ENCODE results near the gene KIF5A. TPM values are rescaled to one million over a fixed set of nuclear protein-coding genes. Genes with fewer than 3 reads are reported as not detected.
A peak's percentile ranks its signal among the peaks of the same experiment; 100 is the strongest.
"Not testable (repeated sequence)": the region's sequence is repeated elsewhere in the genome, so short reads cannot be mapped to it uniquely, and the experiment has no call there.

The KIF5A gene
- total and polyA plus RNA-seq, 3 experiments from 2014 or later: 0.12 to 2.1 (median 1.8) TPM

DNA sequence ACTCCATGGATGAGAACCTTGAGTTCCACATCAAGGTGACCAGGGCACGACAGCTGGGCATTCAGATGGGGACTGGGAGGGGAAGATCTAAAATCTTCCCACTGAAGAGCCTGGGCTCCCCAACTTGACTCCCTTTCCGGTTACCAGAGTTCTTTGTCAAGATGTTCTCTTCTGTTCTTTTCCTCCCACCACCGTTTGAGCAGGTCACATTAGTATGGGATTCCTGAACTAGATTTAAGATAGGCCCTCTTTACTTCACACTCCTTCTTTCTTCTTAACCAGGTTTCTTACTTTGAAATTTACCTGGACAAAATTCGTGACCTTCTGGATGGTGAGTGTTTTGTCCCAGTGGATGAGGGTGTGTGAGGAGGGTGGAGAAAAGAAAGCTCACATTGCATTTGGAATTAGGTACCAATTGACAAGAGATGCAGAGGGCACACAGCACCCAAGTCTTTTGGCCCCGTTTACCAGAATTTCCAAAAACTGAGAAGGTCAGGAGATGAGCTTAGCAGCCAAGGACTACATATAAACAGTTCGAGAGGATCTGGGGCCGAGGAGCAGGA, 14.4 kb downstream of the KIF5A start:
- Histone ChIP-seq H3K27ac (ENCODE audit: low read depth, low read length) (no peak overlapping the region), H3K4me1 (ENCODE audit: insufficient read depth, low read length) (no peaks in the 10 kb centered on the region), H3K4me3 (ENCODE audit: low read length) (no peak overlapping the region), H3K27me3 (ENCODE audit: insufficient read depth, low read length, poor library complexity, severe bottlenecking) (no peaks in the 10 kb centered on the region), H3K36me3 (ENCODE audit: insufficient read depth, low read length) (no peaks in the 10 kb centered on the region), H3K9me3 (ENCODE audit: low read length) (no peaks in the 10 kb centered on the region)
- H3K27ac Mint-ChIP-seq: no peak overlapping the region
- no peak overlapping the region for H3K4me3 Mint-ChIP-seq
- ChIA-PET CTCF (interaction anchor here (1.4 kb wide), 1 partner anchor 9 kb away, joined by 3 read pairs; no protein-coding TSS in a partner anchor), POLR2A (no interaction called here)
- no peaks in the 10 kb centered on the region for H3K4me1 Mint-ChIP-seq
- peaks cover 10 to 15% of the 10 kb centered on the region in 2 donors for H3K27me3 Mint-ChIP-seq
- H3K36me3 Mint-ChIP-seq: no peaks in the 10 kb centered on the region
- no peaks in the 10 kb centered on the region for H3K9me3 Mint-ChIP-seq
- DNase-seq: no peak

DNA sequence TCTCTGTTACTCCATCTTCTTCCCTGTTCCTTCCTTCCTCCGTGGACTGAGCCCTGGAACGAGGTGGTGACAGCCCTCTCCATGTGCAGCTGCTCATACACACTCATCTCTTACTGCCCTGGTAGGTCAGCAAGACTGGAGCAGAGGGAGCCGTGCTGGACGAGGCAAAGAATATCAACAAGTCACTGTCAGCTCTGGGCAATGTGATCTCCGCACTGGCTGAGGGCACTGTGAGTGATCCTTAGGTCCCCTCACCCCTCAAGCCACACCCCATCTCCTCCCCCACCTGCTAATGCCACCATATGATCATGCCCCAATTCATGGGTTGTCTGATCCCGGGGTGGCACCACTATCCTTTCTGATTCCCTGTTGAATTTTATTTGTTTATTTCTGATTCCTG, 19.0 kb downstream of the KIF5A start:
- H3K4me1 Mint-ChIP-seq: no peaks in the 10 kb centered on the region
- Histone ChIP-seq H3K27me3 (ENCODE audit: insufficient read depth, low read length, poor library complexity, severe bottlenecking) (no peaks in the 10 kb centered on the region), H3K36me3 (ENCODE audit: insufficient read depth, low read length) (no peaks in the 10 kb centered on the region), H3K9me3 (ENCODE audit: low read length) (no peaks in the 10 kb centered on the region), H3K27ac (ENCODE audit: low read depth, low read length) (no peak overlapping the region), H3K4me1 (ENCODE audit: insufficient read depth, low read length) (no peaks in the 10 kb centered on the region), H3K4me3 (ENCODE audit: low read length) (no peak overlapping the region)
- ChIA-PET POLR2A (no interaction called here), CTCF (no interaction called here)
- DNase-seq: no peak
- H3K27ac Mint-ChIP-seq: no peak overlapping the region
- no peaks in the 10 kb centered on the region for H3K9me3 Mint-ChIP-seq
- H3K27me3 Mint-ChIP-seq: peaks cover 3 to 8% of the 10 kb centered on the region in 2 donors
- no peaks in the 10 kb centered on the region for H3K36me3 Mint-ChIP-seq
- no peak overlapping the region for H3K4me3 Mint-ChIP-seq

DNA sequence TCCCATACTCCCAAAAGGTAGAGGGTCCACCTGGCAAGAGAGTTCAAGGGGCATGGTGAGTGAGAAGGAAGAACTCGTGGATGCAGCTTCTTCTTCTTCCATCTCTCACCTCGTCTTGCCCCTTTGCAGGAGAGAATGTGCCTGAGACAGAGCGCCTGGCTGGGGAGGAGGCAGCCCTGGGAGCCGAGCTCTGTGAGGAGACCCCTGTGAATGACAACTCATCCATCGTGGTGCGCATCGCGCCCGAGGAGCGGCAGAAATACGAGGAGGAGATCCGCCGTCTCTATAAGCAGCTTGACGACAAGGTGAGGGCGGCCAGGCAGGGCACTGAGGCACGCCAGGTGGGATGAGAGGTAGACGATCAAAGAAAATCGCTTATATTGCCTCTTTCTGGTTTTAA, 20.0 kb downstream of the KIF5A start:
- H3K9me3 ChIP-seq (ENCODE audit: low read length): no peaks in the 10 kb centered on the region
- no peak overlapping the region for H3K4me3 Mint-ChIP-seq
- H3K27ac ChIP-seq (ENCODE audit: low read depth, low read length): no peak overlapping the region
- H3K36me3 Mint-ChIP-seq: no peaks in the 10 kb centered on the region
- no peaks in the 10 kb centered on the region for H3K36me3 ChIP-seq (ENCODE audit: insufficient read depth, low read length)
- DNase-seq: no peak
- CTCF ChIA-PET: interaction anchor here (2.0 kb wide), 1 partner anchor 13 kb away, joined by 7 read pairs; no protein-coding TSS in a partner anchor
- peak overlapping the region in 1 of 8 donors; percentile 56 for H3K27ac Mint-ChIP-seq
- H3K9me3 Mint-ChIP-seq: no peaks in the 10 kb centered on the region
- POLR2A ChIA-PET: no interaction called here
- H3K27me3 ChIP-seq (ENCODE audit: insufficient read depth, low read length, poor library complexity, severe bottlenecking): no peaks in the 10 kb centered on the region
- peaks cover 0 to 3% of the 10 kb centered on the region in 2 donors for H3K27me3 Mint-ChIP-seq
- H3K4me1 ChIP-seq (ENCODE audit: insufficient read depth, low read length): no peaks in the 10 kb centered on the region
- no peak overlapping the region for H3K4me3 ChIP-seq (ENCODE audit: low read length)
- H3K4me1 Mint-ChIP-seq: no peaks in the 10 kb centered on the region

DNA sequence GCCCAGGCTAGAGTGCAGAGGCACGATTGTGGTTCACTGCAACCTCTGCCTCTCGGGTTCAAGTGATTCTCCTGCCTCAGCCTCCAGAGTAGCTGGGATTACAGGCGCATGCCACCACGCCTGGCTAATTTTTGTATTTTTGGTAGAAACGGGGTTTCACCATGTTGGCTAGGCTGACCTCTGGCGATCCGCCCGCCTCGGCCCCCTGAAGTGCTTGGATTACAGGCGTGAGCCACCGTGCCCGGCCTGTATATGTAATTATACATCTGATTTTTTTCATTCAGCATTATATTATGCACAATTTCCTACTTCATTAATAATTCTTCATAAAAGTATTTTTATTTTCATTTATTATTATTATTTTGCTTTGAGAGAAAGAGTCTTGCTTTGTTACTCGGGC, 20.6 kb downstream of the KIF5A start:
- not testable (repeated sequence) for H3K4me3 ChIP-seq (ENCODE audit: low read length); H3K27me3 ChIP-seq (ENCODE audit: insufficient read depth, low read length, poor library complexity, severe bottlenecking); H3K27me3 Mint-ChIP-seq; H3K9me3 Mint-ChIP-seq; H3K4me3 Mint-ChIP-seq; H3K9me3 ChIP-seq (ENCODE audit: low read length); H3K36me3 Mint-ChIP-seq; H3K4me1 Mint-ChIP-seq; H3K4me1 ChIP-seq (ENCODE audit: insufficient read depth, low read length); H3K36me3 ChIP-seq (ENCODE audit: insufficient read depth, low read length); H3K27ac Mint-ChIP-seq; H3K27ac ChIP-seq (ENCODE audit: low read depth, low read length); DNase-seq
- CTCF ChIA-PET: interaction anchor here (2.0 kb wide), 1 partner anchor 13 kb away, joined by 7 read pairs; no protein-coding TSS in a partner anchor
- POLR2A ChIA-PET: interaction anchor here (0.6 kb wide), 1 partner anchor 9 kb away, joined by 3 read pairs; no protein-coding TSS in a partner anchor

DNA sequence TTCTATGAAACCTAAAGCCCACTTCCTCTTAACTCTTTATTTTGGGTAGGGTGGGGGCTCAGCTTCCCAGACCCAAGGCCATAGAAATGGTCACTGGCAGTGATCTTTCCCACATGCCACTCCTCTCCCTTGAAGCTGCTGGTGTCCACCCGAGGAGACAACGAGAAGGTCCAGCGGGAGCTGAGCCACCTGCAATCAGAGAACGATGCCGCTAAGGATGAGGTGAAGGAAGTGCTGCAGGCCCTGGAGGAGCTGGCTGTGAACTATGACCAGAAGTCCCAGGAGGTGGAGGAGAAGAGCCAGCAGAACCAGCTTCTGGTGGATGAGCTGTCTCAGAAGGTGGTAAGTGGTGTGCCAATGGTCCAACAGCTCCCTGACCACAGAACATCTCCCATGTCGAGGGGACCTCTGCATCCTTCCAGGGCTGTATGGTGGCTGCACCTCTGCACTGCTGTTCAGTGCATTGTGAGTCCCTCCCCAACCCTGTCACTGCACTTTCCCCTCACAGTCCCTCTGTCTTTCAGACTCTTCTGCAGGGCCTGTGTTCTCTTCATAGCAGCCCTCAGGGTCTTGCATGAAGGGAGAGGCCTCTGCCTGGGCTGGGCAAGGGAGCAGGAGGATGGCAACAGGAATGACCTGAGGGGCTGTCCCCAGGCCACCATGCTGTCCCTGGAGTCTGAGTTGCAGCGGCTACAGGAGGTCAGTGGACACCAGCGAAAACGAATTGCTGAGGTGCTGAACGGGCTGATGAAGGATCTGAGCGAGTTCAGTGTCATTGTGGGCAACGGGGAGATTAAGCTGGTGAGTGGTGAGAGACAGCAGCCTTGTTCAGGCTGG, 22.3 kb downstream of the KIF5A start:
- ChIA-PET CTCF (no interaction called here), POLR2A (no interaction called here)
- no peak overlapping the region for H3K27ac ChIP-seq (ENCODE audit: low read depth, low read length)
- peaks cover 0 to 3% of the 10 kb centered on the region in 2 donors for H3K27me3 Mint-ChIP-seq
- H3K4me3 Mint-ChIP-seq: no peak overlapping the region
- H3K4me3 ChIP-seq (ENCODE audit: low read length): no peak overlapping the region
- peaks cover 0 to 3% (median 0%) of the 10 kb centered on the region in 3 donors for H3K36me3 Mint-ChIP-seq
- H3K27ac Mint-ChIP-seq: no peak overlapping the region
- no peaks in the 10 kb centered on the region for H3K27me3 ChIP-seq (ENCODE audit: insufficient read depth, low read length, poor library complexity, severe bottlenecking)
- H3K4me1 ChIP-seq (ENCODE audit: insufficient read depth, low read length): no peaks in the 10 kb centered on the region
- H3K9me3 ChIP-seq (ENCODE audit: low read length): no peaks in the 10 kb centered on the region
- H3K36me3 ChIP-seq (ENCODE audit: insufficient read depth, low read length): no peaks in the 10 kb centered on the region
- H3K9me3 Mint-ChIP-seq: no peaks in the 10 kb centered on the region
- no peaks in the 10 kb centered on the region for H3K4me1 Mint-ChIP-seq
- DNase-seq: no peak

DNA sequence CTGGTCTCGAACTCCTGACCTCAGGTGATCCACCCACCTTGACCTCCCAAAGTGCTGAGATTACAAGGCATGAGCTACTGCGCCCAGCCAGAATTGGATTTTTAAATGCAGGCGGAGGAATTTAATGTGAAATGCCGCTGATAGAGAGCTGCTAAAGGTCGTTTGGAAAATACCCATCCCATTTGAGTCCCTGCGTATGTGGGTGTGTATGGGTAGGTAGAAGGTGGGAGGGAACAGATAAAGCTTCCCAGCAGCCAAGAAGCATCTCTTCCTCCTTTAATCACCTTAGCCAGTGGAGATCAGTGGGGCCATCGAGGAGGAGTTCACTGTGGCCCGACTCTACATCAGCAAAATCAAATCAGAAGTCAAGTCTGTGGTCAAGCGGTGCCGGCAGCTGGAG, 25.0 kb downstream of the KIF5A start:
- no peaks in the 10 kb centered on the region for H3K27me3 ChIP-seq (ENCODE audit: insufficient read depth, low read length, poor library complexity, severe bottlenecking)
- no peak overlapping the region for H3K4me3 ChIP-seq (ENCODE audit: low read length)
- no peaks in the 10 kb centered on the region for H3K4me1 ChIP-seq (ENCODE audit: insufficient read depth, low read length)
- H3K27me3 Mint-ChIP-seq: peaks cover 0 to 2% of the 10 kb centered on the region in 2 donors
- peak overlapping the region in 1 of 8 donors; percentile 79 for H3K27ac Mint-ChIP-seq
- no peak overlapping the region for H3K4me3 Mint-ChIP-seq
- peaks cover 0 to 3% (median 0%) of the 10 kb centered on the region in 3 donors for H3K36me3 Mint-ChIP-seq
- no peak overlapping the region for H3K27ac ChIP-seq (ENCODE audit: low read depth, low read length)
- H3K36me3 ChIP-seq (ENCODE audit: insufficient read depth, low read length): no peaks in the 10 kb centered on the region
- DNase-seq: no peak
- CTCF ChIA-PET: interaction anchor here (1.1 to 2.9 kb wide), 4 partner anchors 9 to 116 kb away, joined by 3 to 18 read pairs (median 12); partner anchors contain the start of gene B4GALNT1
- POLR2A ChIA-PET: no interaction called here
- no peaks in the 10 kb centered on the region for H3K4me1 Mint-ChIP-seq
- H3K9me3 Mint-ChIP-seq: no peaks in the 10 kb centered on the region
- H3K9me3 ChIP-seq (ENCODE audit: low read length): no peaks in the 10 kb centered on the region

DNA sequence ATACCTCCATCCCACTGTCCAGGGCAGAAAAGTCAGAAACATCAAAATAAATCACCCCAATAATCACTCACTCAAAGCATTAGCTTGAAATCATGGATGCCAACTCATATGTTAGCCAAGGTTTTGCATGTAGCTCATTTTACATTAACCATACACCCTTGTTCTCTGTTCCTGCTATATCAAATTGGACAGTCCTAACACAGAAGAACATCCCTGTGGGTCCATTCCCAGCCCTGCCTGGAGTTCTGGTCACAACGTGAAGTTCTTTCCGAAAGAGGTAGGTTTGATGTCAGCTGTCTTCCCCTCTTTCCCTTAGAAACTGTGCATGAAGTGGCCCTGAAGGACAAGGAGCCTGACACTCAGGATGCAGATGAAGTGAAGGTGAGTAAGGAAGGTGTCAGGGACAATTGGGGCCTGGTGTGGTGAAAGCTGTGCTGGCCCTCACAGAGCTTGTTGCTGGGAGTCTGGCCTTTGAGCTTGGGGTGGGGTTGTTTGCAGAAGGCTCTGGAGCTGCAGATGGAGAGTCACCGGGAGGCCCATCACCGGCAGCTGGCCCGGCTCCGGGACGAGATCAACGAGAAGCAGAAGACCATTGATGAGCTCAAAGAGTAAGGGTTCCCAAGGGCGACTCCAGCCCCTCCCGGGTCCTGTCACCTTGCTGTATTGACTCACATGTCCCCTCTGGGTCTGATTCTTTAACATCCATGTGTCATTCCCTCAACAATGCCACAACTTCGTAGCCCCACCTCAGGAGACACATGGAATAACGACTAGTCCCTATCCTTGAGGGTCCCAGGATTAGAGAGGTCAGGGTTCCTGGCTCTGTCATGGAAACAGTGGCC, 26.1 kb downstream of the KIF5A start:
- Mint-ChIP-seq H3K9me3 (no peaks in the 10 kb centered on the region), H3K4me3 (no peak overlapping the region), H3K27ac (no peak overlapping the region), H3K4me1 (no peaks in the 10 kb centered on the region), H3K36me3 (peaks cover 0 to 3% (median 0%) of the 10 kb centered on the region in 3 donors), H3K27me3 (peaks cover 0 to 2% of the 10 kb centered on the region in 2 donors)
- CTCF ChIA-PET: interaction anchor here (0.8 to 2.9 kb wide), 5 partner anchors 7 to 117 kb away, joined by 3 to 18 read pairs (median 9); partner anchors contain the start of gene B4GALNT1
- no peak overlapping the region for H3K27ac ChIP-seq (ENCODE audit: low read depth, low read length)
- no peak for DNase-seq
- H3K4me1 ChIP-seq (ENCODE audit: insufficient read depth, low read length): no peaks in the 10 kb centered on the region
- no peak overlapping the region for H3K4me3 ChIP-seq (ENCODE audit: low read length)
- H3K36me3 ChIP-seq (ENCODE audit: insufficient read depth, low read length): no peaks in the 10 kb centered on the region
- no peaks in the 10 kb centered on the region for H3K27me3 ChIP-seq (ENCODE audit: insufficient read depth, low read length, poor library complexity, severe bottlenecking)
- H3K9me3 ChIP-seq (ENCODE audit: low read length): no peaks in the 10 kb centered on the region
- POLR2A ChIA-PET: no interaction called here

All from CD8-positive, alpha-beta memory T cell (primary cell).